Stomach (tissue), 9 donors: ENCODE measurements around the gene TBC1D8. TPM values are rescaled to one million over a fixed set of nuclear protein-coding genes. Genes with fewer than 3 reads are reported as not detected.
"Not testable (repeated sequence)": the region's sequence is repeated elsewhere in the genome, so short reads cannot be mapped to it uniquely, and the experiment has no call there.

Source experiments
- DNase-seq, 2 donors: peaks; one replicate each; pipeline versions ENCODE4 v3.0.0 to v3.0.0-alpha.2; 2013 to 2019
- H3K27ac ChIP-seq, 5 donors: fragments of 200-600 bp in 4 of 5; sonication (generic) in 4 of 5; one replicate each; pipeline ENCODE4 v1.5.1; 2013 to 2019; ENCODE audit warnings: mild to moderate bottlenecking in 1 of 5, moderate library complexity in 1 of 5
- H3K27me3 ChIP-seq, 3 donors: fragments of 200-600 bp; sonication (generic); one replicate each; pipeline ENCODE4 v1.5.1; 2017 to 2019; ENCODE audit warnings: mixed run types in 1 of 3
- H3K36me3 ChIP-seq, 4 donors: fragments of 200-600 bp; sonication (generic); 1 replicate in 3 of 4; 2 replicates in 1 of 4; pipeline ENCODE4 v1.5.1; 2016 to 2019
- H3K4me1 ChIP-seq, 4 donors: fragments of 200-600 bp; sonication (generic); one replicate each; pipeline ENCODE4 v1.5.1; 2016 to 2019
- H3K4me3 ChIP-seq, 4 donors: fragments of 200-600 bp; sonication (generic) in 3 of 4; one replicate each; pipeline ENCODE4 v1.5.1; 2016 to 2019; ENCODE audit warnings: mild to moderate bottlenecking in 1 of 4
- H3K9me3 ChIP-seq, 4 donors: fragments of 200-600 bp; sonication (generic); one replicate each; pipeline ENCODE4 v1.5.1; 2016 to 2019
- CTCF ChIP-seq, 7 experiments: fragments of 450-650 bp in 4 of 7; fragments of 200-600 bp in 3 of 7; sonication (generic) in 3 of 7; IDR thresholded peaks; one replicate each; pipeline ENCODE4 v1.5.1; 2016 to 2019; ENCODE audit warnings: antibody characterized with exemption in 7 of 7, control low read depth in 2 of 7, mild to moderate bottlenecking in 1 of 7
- EP300 ChIP-seq: sonication (generic); formaldehyde crosslinking; IDR thresholded peaks from one replicate; pipeline ENCODE4 v1.6.1; 2017; ENCODE audit warnings: antibody characterized with exemption
- POLR2A ChIP-seq, 4 donors: fragments of 450-650 bp; IDR thresholded peaks; one replicate each; pipeline ENCODE4 v1.6.1; 2016; ENCODE audit warnings: antibody characterized with exemption in 4 of 4, control low read depth in 2 of 4, mild to moderate bottlenecking in 1 of 4, moderate library complexity in 1 of 4
- POLR2AphosphoS5 ChIP-seq, 3 donors: sonication (generic); formaldehyde crosslinking; IDR thresholded peaks; one replicate each; pipeline ENCODE4 v1.6.1; 2016; ENCODE audit warnings: antibody characterized with exemption in 3 of 3
- WGBS, 5 donors: extraction: QIAGEN DNeasy Blood & Tissue Kit in 3 of 5; methylation state at CpG; one replicate each; pipeline versions ENCODE4 v1.1.5 to v1.1.7; 2013 to 2018; 5-methylcytosine and 5-hydroxymethylcytosine counted together
- intact Hi-C: fragments of 100-400 bp; cut with DNase I; formaldehyde crosslinking; loops from one replicate; pipeline ENCODE4 v1.15.1; 2023; ENCODE audit warnings: low total_unique reads
- polyA plus RNA-seq, 3 donors: library from polyadenylated mRNA; stranded (reverse); fragments of 200-250 nt; gene quantifications; one replicate each; pipeline ENCODE4 v1.2.3, GENCODE V29; 2013
- total RNA-seq, 5 donors: library from RNA; depleted of rRNA; stranded (reverse); fragments of >200 nt; gene quantifications; one replicate each; pipeline versions ENCODE4 v1.1.0 to v1.2.3, GENCODE V29; 2014 to 2016
- donor health status: healthy with polysubstance abuse.
- donor health status: Bipolar disorder and iron deficiency.
- donor health status: healthy.

Gene TBC1D8
- total and polyA plus RNA-seq, 8 donors, result 9.9 to 179 (median 74.9) TPM

GRCh38 chr2:101057051-101057933 lies 93.9 kb downstream of the TBC1D8 start:
- Histone ChIP-seq H3K36me3 (peaks cover 39 to 57% (median 46%) of the 10 kb centered on the region in 4 donors), H3K9me3 (no peaks in the 10 kb centered on the region), H3K27ac (no peak overlapping the region), H3K27me3 (no peaks in the 10 kb centered on the region), H3K4me3 (no peak overlapping the region), H3K4me1 (peaks cover 0 to 18% (median 12%) of the 10 kb centered on the region in 4 donors)
- WGBS, 5 donors, result 87 to 93% (median 90%) methylated on average over 5 of the region's 5 CpGs
- no peak for DNase-seq
- intact Hi-C loops, result no loop called here
- no peak for TF ChIP-seq EP300

- intact Hi-C loops, result no loop called here
- Histone ChIP-seq H3K27me3 (no peaks in the 10 kb centered on the region), H3K4me3 (no peak overlapping the region), H3K4me1 (peaks cover 0 to 3% (median 2%) of the 10 kb centered on the region in 4 donors), H3K27ac (no peak overlapping the region), H3K36me3 (peaks cover 36 to 77% (median 69%) of the 10 kb centered on the region in 4 donors), H3K9me3 (no peaks in the 10 kb centered on the region)
- no peak for DNase-seq
- no peak for TF ChIP-seq POLR2A (IDR thresholded peaks at IDR 0.05)
- no peak for TF ChIP-seq EP300
- TF ChIP-seq POLR2AphosphoS5 (IDR thresholded peaks at IDR 0.05), result no peak
- no peak for TF ChIP-seq CTCF (IDR thresholded peaks at IDR 0.05)
- WGBS, 5 donors, result 36 to 69% (median 53%) methylated on average over 3 of the region's 3 CpGs
These were observed 98.1 kb downstream of the TBC1D8 start for GRCh38 chr2:101053117-101053516.

- TF ChIP-seq EP300 (no peak), POLR2AphosphoS5 (IDR thresholded peaks at IDR 0.05) (no peak), POLR2A (IDR thresholded peaks at IDR 0.05) (no peak), CTCF (IDR thresholded peaks at IDR 0.05) (no peak)
- Histone ChIP-seq H3K27ac (no peak overlapping the region), H3K4me3 (no peak overlapping the region), H3K9me3 (no peaks in the 10 kb centered on the region), H3K27me3 (no peaks in the 10 kb centered on the region), H3K36me3 (peaks cover 27 to 70% (median 60%) of the 10 kb centered on the region in 4 donors), H3K4me1 (peaks cover 0 to 12% (median 11%) of the 10 kb centered on the region in 4 donors)
- intact Hi-C loops, result no loop called here
- WGBS, 5 donors, result 86 to 96% (median 89%) methylated on average over 5 of the region's 5 CpGs
- no peak for DNase-seq
These were observed 99.0 kb downstream of the TBC1D8 start for GRCh38 chr2:101052147-101052546.

GRCh38 chr2:101050886-101051285 lies 100.3 kb downstream of the TBC1D8 start:
- H3K27ac ChIP-seq, H3K4me3 ChIP-seq, intact Hi-C loops, H3K27me3 ChIP-seq, H3K9me3 ChIP-seq, DNase-seq: not testable (repeated sequence)
- 95 to 99% (median 96%) methylated on average over 6 of the region's 6 CpGs for WGBS, 5 donors
- Histone ChIP-seq H3K4me1 (peaks cover 0 to 15% (median 14%) of the 10 kb centered on the region in 4 donors), H3K36me3 (peaks cover 21 to 67% (median 59%) of the 10 kb centered on the region in 4 donors)

GRCh38 chr2:101048756-101049155 lies 102.4 kb downstream of the TBC1D8 start:
- intact Hi-C loops, result no loop called here
- Histone ChIP-seq H3K27ac (no peak overlapping the region), H3K36me3 (peaks cover 13 to 61% (median 58%) of the 10 kb centered on the region in 4 donors), H3K9me3 (no peaks in the 10 kb centered on the region), H3K27me3 (no peaks in the 10 kb centered on the region), H3K4me3 (no peak overlapping the region), H3K4me1 (peaks cover 0 to 16% (median 16%) of the 10 kb centered on the region in 4 donors)
- 64 to 97% (median 81%) methylated on average over 3 of the region's 3 CpGs for WGBS, 5 donors
- DNase-seq, result no peak
- TF ChIP-seq EP300 (no peak), POLR2A (IDR thresholded peaks at IDR 0.05) (no peak), POLR2AphosphoS5 (IDR thresholded peaks at IDR 0.05) (no peak), CTCF (IDR thresholded peaks at IDR 0.05) (no peak)
